ENCODE results near the gene VPS37B. TPM values are rescaled to one million over a fixed set of nuclear protein-coding genes. Genes with fewer than 3 reads are reported as not detected.

The VPS37B gene
- total and polyA plus RNA-seq, 2 experiments from 2014 or later, result 23.5 to 35.3 TPM

DNA sequence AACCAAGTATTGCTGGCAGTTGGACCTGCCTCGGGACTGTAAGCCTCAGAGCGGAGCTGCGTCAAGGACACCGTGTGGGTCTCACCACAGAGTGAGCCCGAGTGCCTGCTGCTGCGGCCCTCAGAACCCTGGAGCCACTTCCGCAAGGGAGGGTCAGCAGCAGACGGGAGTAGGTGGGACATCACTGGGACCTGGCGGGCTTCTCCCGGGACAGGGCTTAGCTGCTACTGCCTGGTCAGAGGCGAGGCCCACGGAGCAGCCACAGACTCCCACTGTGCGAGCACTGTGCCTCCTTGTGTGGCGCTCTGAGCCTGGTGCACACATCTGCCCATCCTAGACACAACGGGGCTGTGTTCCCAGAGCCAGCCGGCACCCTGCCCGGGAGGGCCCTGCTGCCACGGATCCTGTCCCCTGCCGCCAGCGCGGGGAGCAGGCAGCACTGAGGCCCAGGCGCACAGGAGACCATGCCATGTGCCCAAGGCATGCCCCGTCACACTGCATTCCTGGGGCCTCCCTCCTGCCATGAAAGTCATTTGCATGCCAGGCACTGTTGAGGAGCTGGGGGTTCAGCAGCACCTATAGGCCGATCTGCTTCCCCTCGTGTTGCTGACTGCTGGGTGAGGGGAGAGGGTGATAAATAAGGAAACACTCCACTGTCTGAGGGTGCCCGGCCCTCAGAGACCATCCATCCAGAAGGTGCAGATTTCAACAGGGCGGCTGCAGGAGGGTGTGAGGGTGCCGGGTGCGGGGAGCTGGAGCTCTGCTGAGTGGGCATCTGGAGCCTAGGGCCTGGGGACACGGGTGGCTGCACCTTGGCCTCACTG, 50.7 kb downstream of the VPS37B start:
- H3K9me2 ChIP-seq (replicated peaks; ENCODE audit: insufficient read depth), result no peaks in the 10 kb centered on the region
- no peak for TF ChIP-seq EZH2phosphoT487 (IDR thresholded peaks at IDR 0.05; ENCODE audit: low read depth, severe bottlenecking, unreplicated experiment)
- no peak for TF ChIP-seq EZH2 (IDR thresholded peaks at IDR 0.05; ENCODE audit: borderline replicate concordance)
- TF ChIP-seq, protein P1, sequence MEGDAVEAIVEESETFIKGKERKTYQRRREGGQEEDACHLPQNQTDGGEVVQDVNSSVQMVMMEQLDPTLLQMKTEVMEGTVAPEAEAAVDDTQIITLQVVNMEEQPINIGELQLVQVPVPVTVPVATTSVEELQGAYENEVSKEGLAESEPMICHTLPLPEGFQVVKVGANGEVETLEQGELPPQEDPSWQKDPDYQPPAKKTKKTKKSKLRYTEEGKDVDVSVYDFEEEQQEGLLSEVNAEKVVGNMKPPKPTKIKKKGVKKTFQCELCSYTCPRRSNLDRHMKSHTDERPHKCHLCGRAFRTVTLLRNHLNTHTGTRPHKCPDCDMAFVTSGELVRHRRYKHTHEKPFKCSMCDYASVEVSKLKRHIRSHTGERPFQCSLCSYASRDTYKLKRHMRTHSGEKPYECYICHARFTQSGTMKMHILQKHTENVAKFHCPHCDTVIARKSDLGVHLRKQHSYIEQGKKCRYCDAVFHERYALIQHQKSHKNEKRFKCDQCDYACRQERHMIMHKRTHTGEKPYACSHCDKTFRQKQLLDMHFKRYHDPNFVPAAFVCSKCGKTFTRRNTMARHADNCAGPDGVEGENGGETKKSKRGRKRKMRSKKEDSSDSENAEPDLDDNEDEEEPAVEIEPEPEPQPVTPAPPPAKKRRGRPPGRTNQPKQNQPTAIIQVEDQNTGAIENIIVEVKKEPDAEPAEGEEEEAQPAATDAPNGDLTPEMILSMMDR (IDR thresholded peaks at IDR 0.05; ENCODE audit: poor library complexity), result no peak
- no peak overlapping the region for H2AFZ ChIP-seq
- no peak overlapping the region for H3K4me2 ChIP-seq
- H3K79me2 ChIP-seq, result peaks cover 64% of the 10 kb centered on the region
- no peaks in the 10 kb centered on the region for H3K9me3 ChIP-seq (ENCODE audit: low read depth)
- no peak overlapping the region for H3K4me3 ChIP-seq
- H3K4me1 ChIP-seq (ENCODE audit: insufficient read depth), result no peaks in the 10 kb centered on the region
- no peak overlapping the region for H3K27ac ChIP-seq
- peaks cover 20% of the 10 kb centered on the region for H4K20me1 ChIP-seq (ENCODE audit: insufficient read depth, poor library complexity, severe bottlenecking)
- WGBS (ENCODE audit: low lambda C conversion rate, missing lambda C conversion rate), result 90% methylated on average over 30 of the region's 30 CpGs
- DNase-seq (ENCODE audit: low spot score), result no peak
- H3K36me3 ChIP-seq (replicated peaks; ENCODE audit: insufficient read depth, low read depth), result no peaks in the 10 kb centered on the region
- H3K27me3 ChIP-seq, result no peaks in the 10 kb centered on the region

DNA sequence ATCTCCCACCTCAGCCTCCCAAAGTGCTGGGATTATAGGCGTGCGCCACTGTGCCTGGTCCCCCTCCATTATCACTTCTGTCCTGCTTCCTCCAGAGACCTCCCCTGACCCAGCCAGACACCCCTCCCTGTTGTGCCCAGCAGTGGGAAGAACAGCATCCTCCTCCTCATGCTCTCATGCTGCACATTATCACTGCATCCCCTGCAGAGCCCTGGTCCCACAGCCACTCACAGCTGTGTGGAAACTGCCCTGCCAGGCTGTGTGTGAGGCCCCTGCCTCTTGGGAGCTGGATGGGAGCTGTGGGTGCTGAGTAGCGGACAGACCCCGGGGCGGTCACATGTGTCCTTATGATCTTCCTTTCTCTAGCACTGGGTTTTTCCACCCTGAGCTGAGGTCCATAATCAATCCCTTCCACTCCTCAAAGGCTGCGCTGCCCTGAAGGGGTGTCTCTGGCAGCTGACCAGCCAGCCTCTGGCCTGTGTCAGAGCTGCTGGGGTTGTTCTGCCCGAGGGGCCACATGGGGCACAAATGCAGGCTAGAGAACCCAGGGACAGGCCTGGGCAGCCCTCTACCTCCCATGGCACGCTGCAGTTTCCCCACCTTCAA, 51.5 kb downstream of the VPS37B start:
- Histone ChIP-seq H3K79me2 (peaks cover 72% of the 10 kb centered on the region), H3K9me3 (ENCODE audit: low read depth) (no peaks in the 10 kb centered on the region), H3K36me3 (replicated peaks; ENCODE audit: insufficient read depth, low read depth) (no peaks in the 10 kb centered on the region), H3K4me3 (no peak overlapping the region), H3K9me2 (replicated peaks; ENCODE audit: insufficient read depth) (no peaks in the 10 kb centered on the region), H3K4me2 (no peak overlapping the region), H4K20me1 (ENCODE audit: insufficient read depth, poor library complexity, severe bottlenecking) (peaks cover 20% of the 10 kb centered on the region), H3K27ac (no peak overlapping the region), H3K27me3 (no peaks in the 10 kb centered on the region), H3K4me1 (ENCODE audit: insufficient read depth) (peaks cover under 1% of the 10 kb centered on the region), H2AFZ (no peak overlapping the region)
- DNase-seq (ENCODE audit: low spot score), result no peak
- TF ChIP-seq EZH2phosphoT487 (IDR thresholded peaks at IDR 0.05; ENCODE audit: low read depth, severe bottlenecking, unreplicated experiment) (no peak), EZH2 (IDR thresholded peaks at IDR 0.05; ENCODE audit: borderline replicate concordance) (no peak)
- TF ChIP-seq, protein P1 (IDR thresholded peaks at IDR 0.05; ENCODE audit: poor library complexity), result no peak
- WGBS (ENCODE audit: low lambda C conversion rate, missing lambda C conversion rate), result 87% methylated on average over 8 of the region's 8 CpGs

DNA sequence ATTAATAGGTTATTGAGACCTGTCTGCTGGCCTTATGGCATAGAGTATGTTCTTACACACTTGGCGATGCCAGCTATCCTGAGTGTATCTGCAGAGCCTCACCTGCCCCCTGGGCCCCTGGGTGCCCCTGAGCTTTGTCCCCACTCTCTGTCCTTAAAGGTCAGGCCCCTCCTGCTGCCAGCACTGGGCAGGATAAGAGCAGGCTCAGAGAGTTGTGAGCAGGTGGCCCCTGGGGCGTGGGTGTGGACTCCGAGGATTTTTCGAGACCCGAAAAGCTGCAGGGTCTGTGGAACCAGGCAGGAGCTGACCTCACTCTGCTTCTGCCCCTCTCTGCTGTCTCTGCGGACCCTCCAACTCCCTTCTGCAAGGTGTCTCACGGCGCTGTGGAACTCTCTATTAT, 52.5 kb downstream of the VPS37B start:
- peaks cover 20% of the 10 kb centered on the region for H4K20me1 ChIP-seq (ENCODE audit: insufficient read depth, poor library complexity, severe bottlenecking)
- WGBS (ENCODE audit: low lambda C conversion rate, missing lambda C conversion rate), result 92% methylated on average over 8 of the region's 8 CpGs
- peak overlapping the region; percentile 44 for H3K4me2 ChIP-seq
- TF ChIP-seq EZH2 (IDR thresholded peaks at IDR 0.05; ENCODE audit: borderline replicate concordance) (no peak), EZH2phosphoT487 (IDR thresholded peaks at IDR 0.05; ENCODE audit: low read depth, severe bottlenecking, unreplicated experiment) (no peak)
- TF ChIP-seq, protein P1 (IDR thresholded peaks at IDR 0.05; ENCODE audit: poor library complexity), result no peak
- H3K4me3 ChIP-seq, result no peak overlapping the region
- no peaks in the 10 kb centered on the region for H3K36me3 ChIP-seq (replicated peaks; ENCODE audit: insufficient read depth, low read depth)
- no peak for DNase-seq (ENCODE audit: low spot score)
- H3K9me2 ChIP-seq (replicated peaks; ENCODE audit: insufficient read depth), result no peaks in the 10 kb centered on the region
- no peaks in the 10 kb centered on the region for H3K9me3 ChIP-seq (ENCODE audit: low read depth)
- peaks cover 10% of the 10 kb centered on the region for H3K4me1 ChIP-seq (ENCODE audit: insufficient read depth)
- H2AFZ ChIP-seq, result no peak overlapping the region
- peaks cover 82% of the 10 kb centered on the region for H3K79me2 ChIP-seq
- no peak overlapping the region for H3K27ac ChIP-seq
- no peaks in the 10 kb centered on the region for H3K27me3 ChIP-seq

All from hepatocyte (in vitro differentiated cells).